Measurements from ENCODE around the gene TMEM61.

The TMEM61 gene

GRCh38 chr1:54971317-54971791, 9.1 kb upstream of the TMEM61 start:
- no peak for DNase-seq
- no peaks in the 10 kb centered on the region for H3K9me3 ChIP-seq
- intact Hi-C loops (cut with DNase I; ENCODE audit: low total_unique reads), result no loop called here
- no peak overlapping the region for H3K4me3 ChIP-seq
- H3K27ac ChIP-seq, result no peak overlapping the region
- H3K27me3 ChIP-seq, result no peaks in the 10 kb centered on the region
- H3K36me3 ChIP-seq, result no peaks in the 10 kb centered on the region
- peaks cover 0 to 23% (median 11%) of the 10 kb centered on the region in 4 donors for H3K4me1 ChIP-seq
- no peak for TF ChIP-seq CTCF (IDR thresholded peaks at IDR 0.05)

- no peaks in the 10 kb centered on the region for H3K27me3 ChIP-seq
- no peak for TF ChIP-seq CTCF (IDR thresholded peaks at IDR 0.05)
- intact Hi-C loops (cut with DNase I; ENCODE audit: low total_unique reads), result no loop called here
- H3K4me3 ChIP-seq, result no peak overlapping the region
- no peaks in the 10 kb centered on the region for H3K9me3 ChIP-seq
- no peaks in the 10 kb centered on the region for H3K36me3 ChIP-seq
- peak overlapping the region; percentile 65 to 69 for H3K27ac ChIP-seq
- H3K4me1 ChIP-seq, result peaks cover 0 to 34% (median 15%) of the 10 kb centered on the region in 4 donors
- no peak for DNase-seq
These were observed 8.0 kb upstream of the TMEM61 start for GRCh38 chr1:54972436-54972835.

GRCh38 chr1:54973205-54973921, 7.1 kb upstream of the TMEM61 start:
- intact Hi-C loops (cut with DNase I; ENCODE audit: low total_unique reads), result no loop called here
- Histone ChIP-seq H3K4me3 (peak overlapping the region in 1 of 2 donors; percentile 13), H3K27me3 (no peaks in the 10 kb centered on the region), H3K36me3 (no peaks in the 10 kb centered on the region), H3K4me1 (peaks cover 0 to 35% (median 17%) of the 10 kb centered on the region in 4 donors), H3K27ac (peak overlapping the region; percentile 65 to 69), H3K9me3 (no peaks in the 10 kb centered on the region)
- peak; percentile 40 to 46 for TF ChIP-seq CTCF (IDR thresholded peaks at IDR 0.05)
- peak; percentile 58 to 77 for DNase-seq

GRCh38 chr1:54975356-54976108, 4.9 kb upstream of the TMEM61 start:
- peaks cover 0 to 5% of the 10 kb centered on the region in 2 donors for H3K27me3 ChIP-seq
- H3K9me3 ChIP-seq, result no peaks in the 10 kb centered on the region
- H3K4me3 ChIP-seq, result no peak overlapping the region
- no peak for TF ChIP-seq CTCF (IDR thresholded peaks at IDR 0.05)
- no peak overlapping the region for H3K27ac ChIP-seq
- no peak for DNase-seq
- H3K4me1 ChIP-seq, result peaks cover 0 to 50% (median 21%) of the 10 kb centered on the region in 4 donors
- intact Hi-C loops (cut with DNase I; ENCODE audit: low total_unique reads), result no loop called here
- H3K36me3 ChIP-seq, result no peaks in the 10 kb centered on the region

GRCh38 chr1:54976747-54977146, 3.7 kb upstream of the TMEM61 start:
- TF ChIP-seq CTCF (IDR thresholded peaks at IDR 0.05), result no peak
- Histone ChIP-seq H3K27me3 (peaks cover 0 to 10% of the 10 kb centered on the region in 2 donors), H3K36me3 (no peaks in the 10 kb centered on the region), H3K4me1 (peaks cover 0 to 61% (median 30%) of the 10 kb centered on the region in 4 donors), H3K9me3 (no peaks in the 10 kb centered on the region), H3K27ac (peak overlapping the region; percentile 36 to 42), H3K4me3 (no peak overlapping the region)
- intact Hi-C loops (cut with DNase I; ENCODE audit: low total_unique reads), result no loop called here
- DNase-seq, result no peak

Data from tibial artery (tissue), 4 donors.